Renal cortex interstitium (tissue), 11 donors: ENCODE measurements around the gene CRYGN. TPM values are rescaled to one million over a fixed set of nuclear protein-coding genes. Genes with fewer than 3 reads are reported as not detected.

Source experiments
- DNase-seq, 11 donors: peaks; one replicate each; pipeline ENCODE4 v3.0.0-alpha.2; 2013; ENCODE audit warnings: low read depth in 9 of 11, low spot score in 4 of 11; ENCODE audit errors: extremely low read depth in 1 of 11
- polyA plus RNA-seq, 3 donors: library from polyadenylated mRNA; unstranded; fragments of 120-200 nt; gene quantifications; one replicate each; pipeline ENCODE4 v1.2.1, GENCODE V29; 2013; ENCODE audit not compliant: insufficient read length in 3 of 3

The CRYGN gene
- polyA plus RNA-seq, 3 donors, result 3.5 to 5.6 (median 3.6) TPM

- DNase-seq, result no peak
Measured at GRCh38 chr7:151461942-151462230, 21.9 kb upstream of the CRYGN start.

- DNase-seq, result no peak
Measured at GRCh38 chr7:151461096-151461941, 21.4 kb upstream of the CRYGN start.

- no peak for DNase-seq
Measured at GRCh38 chr7:151460474-151460855, 20.5 kb upstream of the CRYGN start.

GRCh38 chr7:151459726-151460473 is 20.0 kb upstream of the CRYGN start:
- peak; percentile 70 to 91 (median 80) for DNase-seq

- DNase-seq, result no peak
Measured at GRCh38 chr7:151457534-151457933, 17.6 kb upstream of the CRYGN start.

GRCh38 chr7:151456782-151457181 is 16.8 kb upstream of the CRYGN start:
- no peak for DNase-seq

- DNase-seq, result no peak
Measured at GRCh38 chr7:151456276-151456675, 16.3 kb upstream of the CRYGN start.

- no peak for DNase-seq
Measured at GRCh38 chr7:151455690-151456089, 15.7 kb upstream of the CRYGN start.

GRCh38 chr7:151454932-151455530 is 15.1 kb upstream of the CRYGN start:
- no peak for DNase-seq

- DNase-seq, result peak in 2 of 11 donors; percentile 36 to 59
Measured at GRCh38 chr7:151454305-151454704, 14.4 kb upstream of the CRYGN start.

- DNase-seq, result no peak
Measured at GRCh38 chr7:151453326-151453791, 13.4 kb upstream of the CRYGN start.

- DNase-seq, result no peak
Measured at GRCh38 chr7:151452680-151453325, 12.9 kb upstream of the CRYGN start.

GRCh38 chr7:151451626-151452571 is 12.0 kb upstream of the CRYGN start:
- DNase-seq, result no peak

GRCh38 chr7:151451156-151451555 is 11.2 kb upstream of the CRYGN start:
- no peak for DNase-seq

- DNase-seq, result no peak
Measured at GRCh38 chr7:151449990-151450389, 10.0 kb upstream of the CRYGN start.

- DNase-seq, result peak in 3 of 11 donors; percentile 60 to 65 (median 60)
Measured at GRCh38 chr7:151448261-151449252, 8.6 kb upstream of the CRYGN start.

GRCh38 chr7:151447901-151448260 is 7.9 kb upstream of the CRYGN start:
- no peak for DNase-seq
